Keratinocyte (primary cell): ENCODE measurements around the gene KCNMB3.
"Not testable (repeated sequence)": the region's sequence is repeated elsewhere in the genome, so short reads cannot be mapped to it uniquely, and the experiment has no call there.

Experiments used
- CTCF ChIP-seq, 3 experiments: IDR thresholded peaks in 1 of 3; conservative IDR thresholded peaks in 1 of 3; optimal IDR thresholded peaks in 1 of 3; 2 replicates in 2 of 3; 3 replicates in 1 of 3; pipeline versions ENCODE3 to v1.5.1; 2011; ENCODE audit warnings: low read length in 3 of 3, mild to moderate bottlenecking in 3 of 3, moderate library complexity in 2 of 3, control low read depth in 1 of 3, inconsistent platforms in 1 of 3; ENCODE audit not compliant: insufficient read depth in 2 of 3; ENCODE audit errors: extremely low read depth in 1 of 3
- EZH2 ChIP-seq: IDR thresholded peaks from one replicate; pipeline ENCODE4 v1.6.1; 2012; ENCODE audit warnings: inconsistent platforms, mild to moderate bottlenecking, low read length, moderate library complexity

DNA sequence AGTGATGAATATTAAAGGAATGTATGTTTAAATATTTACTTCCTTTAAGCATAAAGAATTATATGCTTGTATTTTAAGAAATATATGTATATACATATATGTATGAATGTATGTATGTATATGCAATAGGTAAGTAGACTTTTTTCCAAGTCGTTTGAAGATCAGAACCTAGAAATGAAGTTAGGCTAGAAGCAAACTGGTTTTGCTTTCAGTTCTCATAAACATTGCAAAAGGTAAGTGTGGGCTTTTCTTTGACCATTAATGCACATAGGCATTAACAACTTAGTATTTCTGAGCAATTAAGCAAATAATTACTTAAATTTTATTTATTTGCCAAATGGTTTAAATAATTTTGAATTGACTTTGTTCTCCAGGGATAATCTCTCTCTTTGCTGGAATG, 10.6 kb downstream of the KCNMB3 start:
- not testable (repeated sequence) for TF ChIP-seq CTCF (optimal IDR thresholded peaks at IDR 0.05 in 1 of 3, IDR thresholded peaks at IDR 0.05 in 1 of 3, conservative IDR thresholded peaks at IDR 0.05 in 1 of 3; ENCODE audit: extremely low read depth in 1 of 3, insufficient read depth in 2 of 3, low read length in 3 of 3); EZH2
